ACC112 (cell line): ENCODE data around the gene WNT2.

Experiments used
- H2AFZ ChIP-seq: fragments of 200-600 bp; sonication (generic); one replicate; pipeline ENCODE4 v1.6.0; 2017; ENCODE audit warnings: antibody characterized with exemption, low read length; ENCODE audit not compliant: unreplicated experiment
- H3K27ac ChIP-seq: fragments of 200-600 bp; sonication (generic); 2 replicates; pipeline ENCODE4 v1.5.1; 2014; ENCODE audit warnings: low read depth, mild to moderate bottlenecking, antibody characterized with exemption, low read length, moderate library complexity
- H3K27me3 ChIP-seq: fragments of 200-600 bp; sonication (generic); 2 replicates; pipeline ENCODE4 v1.6.1; 2014; ENCODE audit warnings: mild to moderate bottlenecking, antibody characterized with exemption, low read length, moderate library complexity, mixed read lengths; ENCODE audit not compliant: insufficient read depth
- H3K36me3 ChIP-seq: fragments of 200-600 bp; sonication (generic); 2 replicates; pipeline ENCODE4 v1.6.1; 2016; ENCODE audit warnings: mild to moderate bottlenecking, antibody characterized with exemption, low read length, moderate library complexity, mixed read lengths; ENCODE audit not compliant: insufficient read depth
- H3K4me1 ChIP-seq: fragments of 200-600 bp; sonication (generic); one replicate; pipeline ENCODE4 v1.6.1; 2016; ENCODE audit warnings: low read length, mixed read lengths; ENCODE audit not compliant: insufficient read depth, unreplicated experiment, control insufficient read depth
- H3K4me3 ChIP-seq: fragments of 200-600 bp; sonication (generic); 2 replicates; pipeline ENCODE4 v1.5.1; 2014; ENCODE audit warnings: mild to moderate bottlenecking, low read depth, low read length
- H3K79me2 ChIP-seq: fragments of 200-600 bp; sonication (generic); one replicate; pipeline ENCODE4 v1.6.0; 2016; ENCODE audit warnings: low read length; ENCODE audit not compliant: control insufficient read depth, unreplicated experiment, insufficient read depth

WNT2 gene

DNA sequence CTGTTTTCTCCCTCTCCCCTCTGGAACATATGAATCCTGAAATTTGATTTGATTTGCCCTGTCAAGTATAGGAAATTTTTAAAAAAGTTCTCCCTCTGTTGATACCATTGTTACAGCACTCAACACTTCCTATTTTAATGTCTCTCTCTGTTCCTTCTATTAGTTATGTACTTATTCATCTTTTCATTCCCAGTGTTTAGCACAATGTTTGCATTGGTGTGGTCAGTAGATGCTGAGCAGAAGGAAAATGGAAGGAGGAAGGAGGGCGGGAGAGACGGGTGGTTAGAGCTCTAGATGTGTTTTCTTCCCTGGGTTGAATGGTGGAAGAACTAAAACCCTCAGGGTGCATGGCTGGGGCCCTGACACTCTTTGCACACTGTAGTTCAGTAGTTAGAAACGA, 79.5 kb downstream of the WNT2 start:
- no peak overlapping the region for H3K27ac ChIP-seq
- no peak overlapping the region for H3K4me3 ChIP-seq
- peaks cover 9% of the 10 kb centered on the region; the same call in 1 of the 2 replicates for H3K27me3 ChIP-seq
- H3K79me2 ChIP-seq = no peaks in the 10 kb centered on the region
- no peak overlapping the region for H2AFZ ChIP-seq
- H3K36me3 ChIP-seq = no peaks in the 10 kb centered on the region
- H3K4me1 ChIP-seq = no peaks in the 10 kb centered on the region

DNA sequence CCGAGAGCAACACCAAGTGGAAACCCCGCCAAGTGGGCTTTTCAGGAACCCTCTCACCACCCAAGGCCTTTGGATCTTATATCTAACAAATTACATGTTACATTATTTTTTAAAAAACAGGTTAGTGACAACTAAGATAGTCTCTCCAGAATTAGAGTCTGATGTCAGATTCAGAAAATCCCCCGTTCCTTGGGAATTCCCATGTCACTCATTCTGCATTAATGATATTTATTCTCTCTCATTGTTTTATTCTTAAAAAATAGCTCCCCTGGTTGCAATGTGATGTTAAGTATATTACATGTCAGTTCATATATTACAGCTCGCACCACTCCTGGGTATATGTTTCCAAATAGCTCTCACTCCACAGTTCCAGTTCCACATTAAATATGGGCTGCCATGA, 81.8 kb downstream of the WNT2 start:
- H3K4me3 ChIP-seq = no peak overlapping the region
- H3K27ac ChIP-seq = no peak overlapping the region

DNA sequence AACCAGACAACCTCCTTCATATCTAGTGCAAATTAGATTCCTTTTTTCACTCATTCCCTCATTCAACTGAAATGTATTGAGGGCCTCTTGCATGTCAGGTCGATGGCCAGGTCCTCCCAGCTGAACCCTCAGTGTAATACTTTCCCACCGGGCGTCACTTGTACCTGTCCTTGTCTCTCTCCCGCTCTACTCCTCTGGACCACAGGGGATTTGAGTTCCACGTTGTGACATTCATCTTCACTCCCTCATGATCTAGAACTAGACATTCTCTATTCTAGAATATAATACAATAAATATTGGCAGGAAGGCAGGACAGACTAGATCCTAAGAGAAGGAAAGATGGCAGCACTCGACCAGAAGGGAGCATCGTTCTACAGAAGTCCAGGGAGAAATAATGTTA, 83.9 kb downstream of the WNT2 start:
- Histone ChIP-seq H3K27me3 (peaks cover 9% of the 10 kb centered on the region; the same call in 1 of the 2 replicates), H3K27ac (no peak overlapping the region), H3K36me3 (no peaks in the 10 kb centered on the region), H2AFZ (no peak overlapping the region), H3K4me1 (no peaks in the 10 kb centered on the region), H3K4me3 (no peak overlapping the region), H3K79me2 (no peaks in the 10 kb centered on the region)

More for the DNA sequence above, 81.8 kb downstream of the WNT2 start:
- H3K27me3 ChIP-seq = peaks cover 9% of the 10 kb centered on the region; the same call in 1 of the 2 replicates
- no peak overlapping the region for H2AFZ ChIP-seq
- no peaks in the 10 kb centered on the region for H3K36me3 ChIP-seq
- no peaks in the 10 kb centered on the region for H3K79me2 ChIP-seq
- H3K4me1 ChIP-seq = no peaks in the 10 kb centered on the region

DNA sequence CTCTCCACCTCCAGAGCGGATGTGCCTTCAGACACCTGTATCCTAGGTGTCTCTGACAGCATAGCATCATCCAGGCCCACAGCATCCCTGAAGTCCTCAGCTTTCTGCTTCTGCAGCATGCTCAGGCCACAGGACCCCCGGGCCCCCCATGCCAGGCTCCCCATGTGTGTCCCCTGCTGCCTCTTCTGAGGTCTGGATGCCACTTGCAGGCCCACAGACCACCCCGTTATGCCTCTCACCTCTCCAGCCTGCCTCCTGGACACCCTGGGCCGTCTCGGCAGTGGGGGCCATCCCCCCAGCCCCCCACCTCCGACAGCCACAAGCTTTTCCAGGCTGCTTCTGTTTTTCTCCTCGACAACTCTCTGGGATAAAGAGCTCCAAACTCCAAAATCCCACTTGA, 84.4 kb downstream of the WNT2 start:
- H3K36me3 ChIP-seq = no peaks in the 10 kb centered on the region
- peaks cover 9% of the 10 kb centered on the region; the same call in 1 of the 2 replicates for H3K27me3 ChIP-seq
- no peak overlapping the region for H3K27ac ChIP-seq
- H3K79me2 ChIP-seq = no peaks in the 10 kb centered on the region
- H2AFZ ChIP-seq = no peak overlapping the region
- no peaks in the 10 kb centered on the region for H3K4me1 ChIP-seq
- no peak overlapping the region for H3K4me3 ChIP-seq

DNA sequence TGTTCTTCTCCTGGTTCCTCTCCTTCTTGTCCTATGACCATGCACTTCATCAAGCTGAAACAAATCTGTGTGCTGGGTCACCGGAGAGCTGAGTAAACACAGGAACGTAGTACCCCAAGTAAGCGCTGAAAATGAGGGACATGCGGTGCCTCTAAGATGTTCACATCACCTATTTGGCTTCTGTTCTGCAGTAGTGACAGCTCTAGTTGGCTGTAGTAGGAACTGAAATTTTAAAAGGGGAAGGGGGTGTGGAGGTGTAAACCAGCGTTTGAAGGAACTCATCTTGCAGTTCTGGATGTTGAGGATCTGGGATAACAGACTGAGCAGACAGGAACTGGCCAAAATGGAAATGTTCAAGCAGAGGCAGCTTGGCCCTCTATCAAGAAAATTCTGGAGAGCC, 85.2 kb downstream of the WNT2 start:
- H3K36me3 ChIP-seq = no peaks in the 10 kb centered on the region
- H3K27me3 ChIP-seq = 0 out of 2 replicates have a peak, but pooled peaks cover 4% of the 10 kb centered on the region
- no peak overlapping the region for H2AFZ ChIP-seq
- H3K4me3 ChIP-seq = no peak overlapping the region
- no peaks in the 10 kb centered on the region for H3K79me2 ChIP-seq
- H3K4me1 ChIP-seq = no peaks in the 10 kb centered on the region
- H3K27ac ChIP-seq = no peak overlapping the region

DNA sequence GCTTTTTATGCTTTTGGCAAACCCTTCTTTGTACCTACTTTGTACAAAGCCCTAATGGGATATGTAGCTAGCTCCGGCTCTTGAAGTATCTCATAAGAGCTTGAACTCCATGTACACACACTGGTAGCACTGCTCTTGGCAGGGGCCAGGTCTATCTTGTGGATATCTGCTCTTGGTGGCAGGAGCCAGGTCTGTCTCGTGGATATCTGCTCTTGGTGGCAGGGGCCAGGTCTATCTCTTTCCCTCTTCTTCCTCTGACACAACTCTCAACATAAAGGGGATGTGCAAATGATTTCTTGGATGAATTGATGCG, 91.9 kb downstream of the WNT2 start:
- Histone ChIP-seq H3K27me3 (no peaks in the 10 kb centered on the region), H3K36me3 (no peaks in the 10 kb centered on the region), H3K4me3 (no peak overlapping the region), H3K27ac (no peak overlapping the region), H2AFZ (no peak overlapping the region), H3K79me2 (no peaks in the 10 kb centered on the region), H3K4me1 (peaks cover 5% of the 10 kb centered on the region)

DNA sequence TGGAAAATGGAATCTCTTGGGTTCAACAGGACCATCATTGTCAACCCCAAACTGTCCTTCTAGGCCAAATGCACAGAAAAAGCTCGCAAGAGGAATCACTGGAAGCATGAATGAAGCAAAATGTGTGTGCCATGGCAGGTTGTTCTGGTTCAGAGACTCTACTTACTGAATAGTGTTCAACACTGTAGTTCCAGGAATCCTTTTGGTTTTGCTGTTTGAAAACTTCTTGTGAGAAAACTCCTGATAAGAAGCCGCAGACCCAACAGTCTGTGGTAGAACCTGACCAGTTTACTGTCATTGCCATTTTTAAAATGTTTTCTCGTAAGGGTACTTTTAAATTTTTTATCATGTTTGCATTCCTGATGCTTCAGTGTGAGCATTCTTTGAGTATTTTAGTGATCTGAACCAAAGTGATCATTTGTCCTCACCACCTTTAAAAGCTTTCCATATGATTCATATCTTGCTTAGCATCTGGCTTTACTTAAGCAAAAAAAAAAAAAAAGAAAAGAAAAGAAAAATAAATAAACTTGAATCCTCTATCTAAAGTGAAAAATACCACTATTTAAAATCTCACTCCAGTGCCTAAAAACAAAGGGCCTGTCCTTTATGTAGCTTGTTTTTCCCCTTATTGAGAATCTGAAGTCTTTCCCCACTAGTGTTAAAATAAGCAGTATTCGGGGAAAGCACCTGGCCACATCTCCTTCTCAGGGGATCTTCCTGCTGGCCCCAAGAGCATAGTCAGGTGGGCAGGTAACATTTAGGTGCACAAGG, 92.4 kb downstream of the WNT2 start:
- no peak overlapping the region for H2AFZ ChIP-seq
- H3K4me1 ChIP-seq = peaks cover 5% of the 10 kb centered on the region
- H3K79me2 ChIP-seq = no peaks in the 10 kb centered on the region
- H3K4me3 ChIP-seq = no peak overlapping the region
- H3K27ac ChIP-seq = no peak overlapping the region
- H3K36me3 ChIP-seq = no peaks in the 10 kb centered on the region
- H3K27me3 ChIP-seq = no peaks in the 10 kb centered on the region

DNA sequence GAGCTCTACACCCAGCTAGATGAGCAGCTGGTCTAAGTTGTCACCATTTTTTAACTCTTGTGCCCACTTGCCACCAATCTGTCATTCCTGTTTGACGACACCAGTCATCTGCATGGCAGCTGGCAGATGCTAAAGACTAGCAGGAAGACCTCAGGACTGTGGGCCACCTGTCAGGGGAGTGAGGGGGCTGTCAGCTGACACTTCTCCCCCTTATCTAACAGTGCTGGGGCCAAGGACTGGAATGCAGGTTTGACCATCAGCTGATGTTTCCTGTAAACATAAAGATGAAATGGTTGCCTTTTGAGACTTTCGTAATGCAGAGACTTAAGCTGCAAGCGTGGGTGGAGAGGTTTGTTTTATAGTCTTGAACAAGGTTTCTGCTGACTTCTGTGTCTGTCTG, 93.5 kb downstream of the WNT2 start:
- no peaks in the 10 kb centered on the region for H3K27me3 ChIP-seq

DNA sequence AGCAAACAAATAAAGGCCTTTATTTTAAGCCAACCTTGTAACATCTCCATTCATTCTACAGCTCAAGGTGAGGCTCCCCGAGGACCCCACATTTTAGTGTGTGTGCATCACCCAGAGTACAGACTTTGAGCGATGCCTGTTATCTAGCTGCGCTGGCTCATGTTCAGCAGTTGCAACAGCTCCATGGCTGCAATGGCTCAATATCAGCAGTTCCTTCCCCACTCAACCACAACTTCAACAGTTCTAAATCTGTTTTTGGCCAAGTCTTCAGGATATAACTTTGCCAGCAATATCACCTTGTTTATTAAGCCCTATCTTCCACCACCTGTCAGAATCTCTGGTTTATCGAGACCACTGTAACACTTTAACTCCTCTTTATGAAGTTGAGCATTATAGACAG, 95.8 kb downstream of the WNT2 start:
- H2AFZ ChIP-seq = no peak overlapping the region
- H3K36me3 ChIP-seq = no peaks in the 10 kb centered on the region
- H3K4me1 ChIP-seq = peaks cover 5% of the 10 kb centered on the region
- no peak overlapping the region for H3K27ac ChIP-seq
- H3K79me2 ChIP-seq = no peaks in the 10 kb centered on the region
- H3K27me3 ChIP-seq = no peaks in the 10 kb centered on the region
- no peak overlapping the region for H3K4me3 ChIP-seq

More for the DNA sequence above, 93.5 kb downstream of the WNT2 start:
- Histone ChIP-seq H3K79me2 (no peaks in the 10 kb centered on the region), H3K4me1 (peaks cover 5% of the 10 kb centered on the region), H3K36me3 (no peaks in the 10 kb centered on the region), H3K4me3 (no peak overlapping the region), H2AFZ (no peak overlapping the region), H3K27ac (no peak overlapping the region)

DNA sequence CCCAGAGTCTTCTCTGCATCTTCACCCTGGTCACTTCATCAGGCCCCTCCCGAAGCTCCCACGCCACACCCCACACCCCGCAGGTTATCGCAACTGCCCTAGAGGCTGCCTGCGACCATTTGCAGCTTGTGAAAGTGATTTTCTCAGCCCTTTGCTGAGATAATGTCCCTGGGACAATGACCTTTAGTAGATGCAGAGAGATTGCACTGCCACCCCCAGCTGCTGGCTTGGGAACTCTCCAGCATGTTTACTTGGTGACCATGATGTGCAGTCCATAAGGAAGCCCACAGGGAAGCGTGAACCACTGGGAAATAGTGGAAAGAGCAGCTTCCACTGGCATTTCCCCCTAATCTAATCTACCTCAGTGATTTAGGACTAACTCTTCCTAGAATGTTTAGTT, 97.3 kb downstream of the WNT2 start:
- Histone ChIP-seq H3K4me1 (peaks cover 5% of the 10 kb centered on the region), H3K4me3 (no peak overlapping the region), H3K27me3 (no peaks in the 10 kb centered on the region)

More for the DNA sequence above, 97.3 kb downstream of the WNT2 start:
- no peaks in the 10 kb centered on the region for H3K79me2 ChIP-seq
- no peak overlapping the region for H3K27ac ChIP-seq
- no peak overlapping the region for H2AFZ ChIP-seq
- H3K36me3 ChIP-seq = 0 out of 2 replicates have a peak, but pooled peaks cover 2% of the 10 kb centered on the region
